ENCODE data around the gene PRPF6.

DNA sequence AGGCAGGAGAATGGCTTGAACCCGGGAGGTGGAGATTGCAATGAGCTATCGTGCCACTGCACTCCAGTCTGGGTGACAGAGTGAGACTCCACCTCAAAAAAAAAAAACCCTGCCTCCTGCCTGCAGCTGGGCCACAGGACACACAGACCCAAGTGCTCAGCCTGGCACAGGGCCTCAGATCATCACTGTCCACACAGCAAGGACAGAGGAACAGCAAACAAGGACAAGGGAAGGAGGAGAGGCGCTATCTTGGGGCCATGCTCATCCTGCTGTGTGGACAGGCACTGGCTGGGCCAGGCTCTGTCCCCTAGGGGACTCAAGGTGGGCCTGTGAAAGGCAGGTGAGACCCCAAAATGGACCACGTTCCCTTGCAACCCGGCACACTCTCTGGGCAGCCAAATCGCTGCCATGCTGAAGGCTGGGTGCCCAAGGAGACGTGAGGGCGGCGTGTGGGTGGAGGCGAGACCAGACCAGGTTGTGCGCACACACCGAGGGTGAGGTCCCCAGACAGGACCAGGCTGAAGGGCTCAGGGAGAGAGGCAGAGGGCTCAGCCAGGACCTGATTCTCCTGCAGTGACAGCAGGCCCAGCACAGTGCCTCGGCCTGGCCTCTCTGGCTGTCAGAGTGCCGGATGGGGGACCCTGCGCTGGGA is 33.8 kb upstream of the PRPF6 start:
- TF ChIP-seq, protein P1, sequence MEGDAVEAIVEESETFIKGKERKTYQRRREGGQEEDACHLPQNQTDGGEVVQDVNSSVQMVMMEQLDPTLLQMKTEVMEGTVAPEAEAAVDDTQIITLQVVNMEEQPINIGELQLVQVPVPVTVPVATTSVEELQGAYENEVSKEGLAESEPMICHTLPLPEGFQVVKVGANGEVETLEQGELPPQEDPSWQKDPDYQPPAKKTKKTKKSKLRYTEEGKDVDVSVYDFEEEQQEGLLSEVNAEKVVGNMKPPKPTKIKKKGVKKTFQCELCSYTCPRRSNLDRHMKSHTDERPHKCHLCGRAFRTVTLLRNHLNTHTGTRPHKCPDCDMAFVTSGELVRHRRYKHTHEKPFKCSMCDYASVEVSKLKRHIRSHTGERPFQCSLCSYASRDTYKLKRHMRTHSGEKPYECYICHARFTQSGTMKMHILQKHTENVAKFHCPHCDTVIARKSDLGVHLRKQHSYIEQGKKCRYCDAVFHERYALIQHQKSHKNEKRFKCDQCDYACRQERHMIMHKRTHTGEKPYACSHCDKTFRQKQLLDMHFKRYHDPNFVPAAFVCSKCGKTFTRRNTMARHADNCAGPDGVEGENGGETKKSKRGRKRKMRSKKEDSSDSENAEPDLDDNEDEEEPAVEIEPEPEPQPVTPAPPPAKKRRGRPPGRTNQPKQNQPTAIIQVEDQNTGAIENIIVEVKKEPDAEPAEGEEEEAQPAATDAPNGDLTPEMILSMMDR (IDR thresholded peaks at IDR 0.05), result no peak
- no peak for TF ChIP-seq POLR2A (IDR thresholded peaks at IDR 0.05)
